ENCODE results near the gene U2AF2.

U2AF2 gene

GRCh38 chr19:55649268-55650125, 5.3 kb upstream of the U2AF2 start:
- Histone ChIP-seq H3K4me3 (ENCODE audit: low read length) (peak overlapping the region; percentile 82), H3K36me3 (ENCODE audit: control insufficient read depth, insufficient read depth, low read length) (no peaks in the 10 kb centered on the region), H3K4me1 (ENCODE audit: control insufficient read depth, insufficient read depth, low read length) (peaks cover 14% of the 10 kb centered on the region), H3K27ac (ENCODE audit: low read depth, low read length) (peak overlapping the region; percentile 79), H3K27me3 (ENCODE audit: control insufficient read depth, insufficient read depth, low read length) (no peaks in the 10 kb centered on the region), H3K9ac (ENCODE audit: low read length) (no peak overlapping the region)

- Histone ChIP-seq H3K36me3 (ENCODE audit: control insufficient read depth, insufficient read depth, low read length) (no peaks in the 10 kb centered on the region), H3K27me3 (ENCODE audit: control insufficient read depth, insufficient read depth, low read length) (no peaks in the 10 kb centered on the region), H3K27ac (ENCODE audit: low read depth, low read length) (no peak overlapping the region), H3K4me3 (ENCODE audit: low read length) (no peak overlapping the region), H3K9ac (ENCODE audit: low read length) (no peak overlapping the region), H3K4me1 (ENCODE audit: control insufficient read depth, insufficient read depth, low read length) (peaks cover 13% of the 10 kb centered on the region)
Observed at GRCh38 chr19:55650126-55650557, 4.7 kb upstream of the U2AF2 start.

- Histone ChIP-seq H3K9ac (ENCODE audit: low read length) (no peak overlapping the region), H3K36me3 (ENCODE audit: control insufficient read depth, insufficient read depth, low read length) (no peaks in the 10 kb centered on the region), H3K27me3 (ENCODE audit: control insufficient read depth, insufficient read depth, low read length) (no peaks in the 10 kb centered on the region), H3K27ac (ENCODE audit: low read depth, low read length) (no peak overlapping the region), H3K4me3 (ENCODE audit: low read length) (no peak overlapping the region), H3K4me1 (ENCODE audit: control insufficient read depth, insufficient read depth, low read length) (peaks cover 15% of the 10 kb centered on the region)
Observed at GRCh38 chr19:55650602-55651230, 4.1 kb upstream of the U2AF2 start.

GRCh38 chr19:55651236-55651635, 3.6 kb upstream of the U2AF2 start:
- peaks cover 20% of the 10 kb centered on the region for H3K4me1 ChIP-seq (ENCODE audit: control insufficient read depth, insufficient read depth, low read length)
- no peak overlapping the region for H3K4me3 ChIP-seq (ENCODE audit: low read length)
- H3K27ac ChIP-seq (ENCODE audit: low read depth, low read length) = no peak overlapping the region
- no peak overlapping the region for H3K9ac ChIP-seq (ENCODE audit: low read length)
- H3K36me3 ChIP-seq (ENCODE audit: control insufficient read depth, insufficient read depth, low read length) = no peaks in the 10 kb centered on the region
- no peaks in the 10 kb centered on the region for H3K27me3 ChIP-seq (ENCODE audit: control insufficient read depth, insufficient read depth, low read length)

GRCh38 chr19:55652311-55653128, 2.3 kb upstream of the U2AF2 start:
- no peak overlapping the region for H3K4me3 ChIP-seq (ENCODE audit: low read length)
- no peak overlapping the region for H3K9ac ChIP-seq (ENCODE audit: low read length)
- H3K27me3 ChIP-seq (ENCODE audit: control insufficient read depth, insufficient read depth, low read length) = no peaks in the 10 kb centered on the region
- no peak overlapping the region for H3K27ac ChIP-seq (ENCODE audit: low read depth, low read length)
- H3K4me1 ChIP-seq (ENCODE audit: control insufficient read depth, insufficient read depth, low read length) = peaks cover 28% of the 10 kb centered on the region
- no peaks in the 10 kb centered on the region for H3K36me3 ChIP-seq (ENCODE audit: control insufficient read depth, insufficient read depth, low read length)

- no peaks in the 10 kb centered on the region for H3K36me3 ChIP-seq (ENCODE audit: control insufficient read depth, insufficient read depth, low read length)
- no peaks in the 10 kb centered on the region for H3K27me3 ChIP-seq (ENCODE audit: control insufficient read depth, insufficient read depth, low read length)
- peaks cover 26% of the 10 kb centered on the region for H3K4me1 ChIP-seq (ENCODE audit: control insufficient read depth, insufficient read depth, low read length)
- H3K9ac ChIP-seq (ENCODE audit: low read length) = peak overlapping the region; percentile 100
- H3K4me3 ChIP-seq (ENCODE audit: low read length) = peak overlapping the region; percentile 84
- H3K27ac ChIP-seq (ENCODE audit: low read depth, low read length) = peak overlapping the region; percentile 99
Observed at GRCh38 chr19:55653651-55654322, 1.0 kb upstream of the U2AF2 start.

GRCh38 chr19:55654323-55654867, 440 bp upstream of the U2AF2 start:
- Histone ChIP-seq H3K27ac (ENCODE audit: low read depth, low read length) (peak overlapping the region; percentile 99), H3K4me1 (ENCODE audit: control insufficient read depth, insufficient read depth, low read length) (peaks cover 21% of the 10 kb centered on the region), H3K4me3 (ENCODE audit: low read length) (peak overlapping the region; percentile 84), H3K36me3 (ENCODE audit: control insufficient read depth, insufficient read depth, low read length) (no peaks in the 10 kb centered on the region), H3K27me3 (ENCODE audit: control insufficient read depth, insufficient read depth, low read length) (no peaks in the 10 kb centered on the region), H3K9ac (ENCODE audit: low read length) (peak overlapping the region; percentile 100)

GRCh38 chr19:55655648-55656040, 809 bp downstream of the U2AF2 start:
- Histone ChIP-seq H3K4me1 (ENCODE audit: control insufficient read depth, insufficient read depth, low read length) (peaks cover 21% of the 10 kb centered on the region), H3K9ac (ENCODE audit: low read length) (peak overlapping the region; percentile 35)

GRCh38 chr19:55656552-55656951, 1.7 kb downstream of the U2AF2 start:
- Histone ChIP-seq H3K27ac (ENCODE audit: low read depth, low read length) (no peak overlapping the region), H3K9ac (ENCODE audit: low read length) (no peak overlapping the region), H3K36me3 (ENCODE audit: control insufficient read depth, insufficient read depth, low read length) (peaks cover 11% of the 10 kb centered on the region), H3K27me3 (ENCODE audit: control insufficient read depth, insufficient read depth, low read length) (no peaks in the 10 kb centered on the region), H3K4me3 (ENCODE audit: low read length) (peak overlapping the region; percentile 80), H3K4me1 (ENCODE audit: control insufficient read depth, insufficient read depth, low read length) (peaks cover 21% of the 10 kb centered on the region)

More at GRCh38 chr19:55655648-55656040, 809 bp downstream of the U2AF2 start:
- no peaks in the 10 kb centered on the region for H3K27me3 ChIP-seq (ENCODE audit: control insufficient read depth, insufficient read depth, low read length)
- H3K27ac ChIP-seq (ENCODE audit: low read depth, low read length) = peak overlapping the region; percentile 98
- H3K4me3 ChIP-seq (ENCODE audit: low read length) = peak overlapping the region; percentile 80
- peaks cover 4% of the 10 kb centered on the region for H3K36me3 ChIP-seq (ENCODE audit: control insufficient read depth, insufficient read depth, low read length)

GRCh38 chr19:55656988-55657747, 2.3 kb downstream of the U2AF2 start:
- peak overlapping the region; percentile 80 for H3K4me3 ChIP-seq (ENCODE audit: low read length)
- no peak overlapping the region for H3K27ac ChIP-seq (ENCODE audit: low read depth, low read length)
- H3K9ac ChIP-seq (ENCODE audit: low read length) = no peak overlapping the region
- H3K27me3 ChIP-seq (ENCODE audit: control insufficient read depth, insufficient read depth, low read length) = no peaks in the 10 kb centered on the region
- peaks cover 21% of the 10 kb centered on the region for H3K4me1 ChIP-seq (ENCODE audit: control insufficient read depth, insufficient read depth, low read length)
- H3K36me3 ChIP-seq (ENCODE audit: control insufficient read depth, insufficient read depth, low read length) = peaks cover 16% of the 10 kb centered on the region

GRCh38 chr19:55658846-55659459, 4.1 kb downstream of the U2AF2 start:
- peaks cover 32% of the 10 kb centered on the region for H3K36me3 ChIP-seq (ENCODE audit: control insufficient read depth, insufficient read depth, low read length)
- H3K9ac ChIP-seq (ENCODE audit: low read length) = no peak overlapping the region
- no peaks in the 10 kb centered on the region for H3K27me3 ChIP-seq (ENCODE audit: control insufficient read depth, insufficient read depth, low read length)
- no peak overlapping the region for H3K4me3 ChIP-seq (ENCODE audit: low read length)
- H3K4me1 ChIP-seq (ENCODE audit: control insufficient read depth, insufficient read depth, low read length) = peaks cover 21% of the 10 kb centered on the region
- no peak overlapping the region for H3K27ac ChIP-seq (ENCODE audit: low read depth, low read length)

Data from rectal smooth muscle tissue (tissue), 1 donor.